ENCODE measurements around the gene PDZD2. TPM values are rescaled to one million over a fixed set of nuclear protein-coding genes. Genes with fewer than 3 reads are reported as not detected.

The PDZD2 gene
- total RNA-seq, 2 experiments from 2014 or later = 0.05 to 0.25 TPM

GRCh38 chr5:31918739-31919138, 279.8 kb downstream of the PDZD2 start:
- CTCF ChIA-PET = interaction anchor here (0.6 kb wide), 1 partner anchor 175 kb away, joined by 3 read pairs; no protein-coding TSS in a partner anchor
- intact Hi-C loops (cut with micrococcal nuclease) = no loop called here

GRCh38 chr5:31921852-31922305, 282.9 kb downstream of the PDZD2 start:
- no peak overlapping the region for H3K4me3 Mint-ChIP-seq
- H3K9me3 Mint-ChIP-seq = no peaks in the 10 kb centered on the region
- no peaks in the 10 kb centered on the region for H3K27me3 Mint-ChIP-seq (ENCODE audit: low read depth)
- DNase-seq = no peak
- CTCF ChIA-PET = no interaction called here
- H3K36me3 Mint-ChIP-seq (ENCODE audit: low read depth) = no peaks in the 10 kb centered on the region
- intact Hi-C loops (cut with micrococcal nuclease) = no loop called here
- no peaks in the 10 kb centered on the region for H3K4me1 Mint-ChIP-seq (ENCODE audit: low read depth)
- no peak overlapping the region for H3K27ac Mint-ChIP-seq

More at GRCh38 chr5:31918739-31919138, 279.8 kb downstream of the PDZD2 start:
- H3K27me3 Mint-ChIP-seq (ENCODE audit: low read depth) = no peaks in the 10 kb centered on the region
- H3K27ac Mint-ChIP-seq = no peak overlapping the region
- H3K4me3 Mint-ChIP-seq = no peak overlapping the region
- no peaks in the 10 kb centered on the region for H3K36me3 Mint-ChIP-seq (ENCODE audit: low read depth)
- no peaks in the 10 kb centered on the region for H3K4me1 Mint-ChIP-seq (ENCODE audit: low read depth)
- DNase-seq = no peak
- no peaks in the 10 kb centered on the region for H3K9me3 Mint-ChIP-seq

GRCh38 chr5:31924005-31924404, 285.1 kb downstream of the PDZD2 start:
- H3K27me3 Mint-ChIP-seq (ENCODE audit: low read depth) = no peaks in the 10 kb centered on the region
- no peak overlapping the region for H3K27ac Mint-ChIP-seq
- H3K4me3 Mint-ChIP-seq = no peak overlapping the region
- no peaks in the 10 kb centered on the region for H3K9me3 Mint-ChIP-seq
- H3K36me3 Mint-ChIP-seq (ENCODE audit: low read depth) = no peaks in the 10 kb centered on the region
- no peaks in the 10 kb centered on the region for H3K4me1 Mint-ChIP-seq (ENCODE audit: low read depth)
- CTCF ChIA-PET = interaction anchor here (0.6 kb wide), 1 partner anchor 183 kb away, joined by 3 read pairs; no protein-coding TSS in a partner anchor
- intact Hi-C loops (cut with micrococcal nuclease) = no loop called here
- no peak for DNase-seq

- no peaks in the 10 kb centered on the region for H3K9me3 Mint-ChIP-seq
- no peak overlapping the region for H3K4me3 Mint-ChIP-seq
- H3K27ac Mint-ChIP-seq = no peak overlapping the region
- no peaks in the 10 kb centered on the region for H3K27me3 Mint-ChIP-seq (ENCODE audit: low read depth)
- no peak for DNase-seq
- peaks cover 3% of the 10 kb centered on the region for H3K4me1 Mint-ChIP-seq (ENCODE audit: low read depth)
- intact Hi-C loops (cut with micrococcal nuclease) = no loop called here
- H3K36me3 Mint-ChIP-seq (ENCODE audit: low read depth) = no peaks in the 10 kb centered on the region
- CTCF ChIA-PET = interaction anchor here (0.9 kb wide), 1 partner anchor 106 kb away, joined by 3 read pairs; no protein-coding TSS in a partner anchor
Observed at GRCh38 chr5:31931874-31932273, 292.9 kb downstream of the PDZD2 start.

GRCh38 chr5:31934156-31934555, 295.2 kb downstream of the PDZD2 start:
- H3K27ac Mint-ChIP-seq = no peak overlapping the region
- H3K27me3 Mint-ChIP-seq (ENCODE audit: low read depth) = no peaks in the 10 kb centered on the region
- H3K4me3 Mint-ChIP-seq = no peak overlapping the region
- DNase-seq = no peak
- H3K4me1 Mint-ChIP-seq (ENCODE audit: low read depth) = peaks cover 3% of the 10 kb centered on the region
- intact Hi-C loops (cut with micrococcal nuclease) = no loop called here
- H3K9me3 Mint-ChIP-seq = no peaks in the 10 kb centered on the region
- no peaks in the 10 kb centered on the region for H3K36me3 Mint-ChIP-seq (ENCODE audit: low read depth)
- CTCF ChIA-PET = no interaction called here

- intact Hi-C loops (cut with micrococcal nuclease) = no loop called here
- H3K9me3 Mint-ChIP-seq = no peaks in the 10 kb centered on the region
- no peaks in the 10 kb centered on the region for H3K27me3 Mint-ChIP-seq (ENCODE audit: low read depth)
- no peaks in the 10 kb centered on the region for H3K36me3 Mint-ChIP-seq (ENCODE audit: low read depth)
- DNase-seq = no peak
- H3K4me1 Mint-ChIP-seq (ENCODE audit: low read depth) = peaks cover 3% of the 10 kb centered on the region
- CTCF ChIA-PET = interaction anchor here (0.6 kb wide), 1 partner anchor 141 kb away, joined by 3 read pairs; no protein-coding TSS in a partner anchor
- H3K4me3 Mint-ChIP-seq = no peak overlapping the region
- H3K27ac Mint-ChIP-seq = no peak overlapping the region
Observed at GRCh38 chr5:31935496-31936369, 296.8 kb downstream of the PDZD2 start.

GRCh38 chr5:31936683-31937082, 297.8 kb downstream of the PDZD2 start:
- CTCF ChIA-PET = no interaction called here
- no peak for DNase-seq
- no peak overlapping the region for H3K4me3 Mint-ChIP-seq
- H3K36me3 Mint-ChIP-seq (ENCODE audit: low read depth) = no peaks in the 10 kb centered on the region
- H3K27ac Mint-ChIP-seq = no peak overlapping the region
- H3K27me3 Mint-ChIP-seq (ENCODE audit: low read depth) = no peaks in the 10 kb centered on the region
- H3K9me3 Mint-ChIP-seq = no peaks in the 10 kb centered on the region
- H3K4me1 Mint-ChIP-seq (ENCODE audit: low read depth) = no peaks in the 10 kb centered on the region
- intact Hi-C loops (cut with micrococcal nuclease) = no loop called here

- Mint-ChIP-seq H3K4me1 (ENCODE audit: low read depth) (no peaks in the 10 kb centered on the region), H3K9me3 (no peaks in the 10 kb centered on the region), H3K27me3 (ENCODE audit: low read depth) (no peaks in the 10 kb centered on the region), H3K36me3 (ENCODE audit: low read depth) (no peaks in the 10 kb centered on the region), H3K4me3 (no peak overlapping the region), H3K27ac (no peak overlapping the region)
- intact Hi-C loops (cut with micrococcal nuclease) = no loop called here
- CTCF ChIA-PET = no interaction called here
- no peak for DNase-seq
Observed at GRCh38 chr5:31937226-31937625, 298.3 kb downstream of the PDZD2 start.

- H3K27me3 Mint-ChIP-seq (ENCODE audit: low read depth) = no peaks in the 10 kb centered on the region
- DNase-seq = no peak
- H3K4me1 Mint-ChIP-seq (ENCODE audit: low read depth) = no peaks in the 10 kb centered on the region
- intact Hi-C loops (cut with micrococcal nuclease) = no loop called here
- no peak overlapping the region for H3K27ac Mint-ChIP-seq
- no peaks in the 10 kb centered on the region for H3K9me3 Mint-ChIP-seq
- no peaks in the 10 kb centered on the region for H3K36me3 Mint-ChIP-seq (ENCODE audit: low read depth)
- CTCF ChIA-PET = no interaction called here
- no peak overlapping the region for H3K4me3 Mint-ChIP-seq
Observed at GRCh38 chr5:31937703-31938102, 298.8 kb downstream of the PDZD2 start.

- H3K4me1 Mint-ChIP-seq (ENCODE audit: low read depth) = no peaks in the 10 kb centered on the region
- intact Hi-C loops (cut with micrococcal nuclease) = no loop called here
- H3K27me3 Mint-ChIP-seq (ENCODE audit: low read depth) = no peaks in the 10 kb centered on the region
- no peaks in the 10 kb centered on the region for H3K36me3 Mint-ChIP-seq (ENCODE audit: low read depth)
- H3K9me3 Mint-ChIP-seq = no peaks in the 10 kb centered on the region
- CTCF ChIA-PET = no interaction called here
- no peak for DNase-seq
- no peak overlapping the region for H3K4me3 Mint-ChIP-seq
- H3K27ac Mint-ChIP-seq = no peak overlapping the region
Observed at GRCh38 chr5:31939151-31939550, 300.2 kb downstream of the PDZD2 start.

- CTCF ChIA-PET = no interaction called here
- no peaks in the 10 kb centered on the region for H3K36me3 Mint-ChIP-seq (ENCODE audit: low read depth)
- DNase-seq = no peak
- no peak overlapping the region for H3K27ac Mint-ChIP-seq
- intact Hi-C loops (cut with micrococcal nuclease) = no loop called here
- no peak overlapping the region for H3K4me3 Mint-ChIP-seq
- no peaks in the 10 kb centered on the region for H3K4me1 Mint-ChIP-seq (ENCODE audit: low read depth)
- H3K9me3 Mint-ChIP-seq = no peaks in the 10 kb centered on the region
- H3K27me3 Mint-ChIP-seq (ENCODE audit: low read depth) = no peaks in the 10 kb centered on the region
Observed at GRCh38 chr5:31941151-31941755, 302.3 kb downstream of the PDZD2 start.

GRCh38 chr5:31942546-31942945, 303.6 kb downstream of the PDZD2 start:
- Mint-ChIP-seq H3K4me1 (ENCODE audit: low read depth) (no peaks in the 10 kb centered on the region), H3K27me3 (ENCODE audit: low read depth) (no peaks in the 10 kb centered on the region), H3K4me3 (no peak overlapping the region), H3K36me3 (ENCODE audit: low read depth) (no peaks in the 10 kb centered on the region), H3K9me3 (no peaks in the 10 kb centered on the region), H3K27ac (no peak overlapping the region)
- CTCF ChIA-PET = no interaction called here
- intact Hi-C loops (cut with micrococcal nuclease) = no loop called here
- DNase-seq = no peak
